G401 (cell line): ENCODE measurements around the gene ZNF79. TPM values are rescaled to one million over a fixed set of nuclear protein-coding genes. Genes with fewer than 3 reads are reported as not detected.
A peak's percentile ranks its signal among the peaks of the same experiment; 100 is the strongest.

Experiments used
- DNase-seq: peaks from one replicate; pipeline ENCODE4 v3.0.0-alpha.2; 2015; ENCODE audit warnings: low spot score
- in situ Hi-C: cut with HindIII; loops from 2 replicates; pipeline ENCODE4 v1.10.0; 2016; ENCODE audit warnings: low sequenced_read_pairs, mixed read lengths
- total RNA-seq: library from RNA; depleted of rRNA; stranded (reverse); fragments of >200 nt; shearing (Covaris generic); gene quantifications from 2 replicates; pipeline ENCODE4 v1.2.3, GENCODE V29; 2014; rRNA removed

The ZNF79 gene
- total RNA-seq, 1 experiment from 2014 or later, result 8.8 TPM

GRCh38 chr9:127482662-127483061, 58.5 kb downstream of the ZNF79 start:
- in situ Hi-C loops, result no loop called here
- no peak for DNase-seq

- in situ Hi-C loops, result no loop called here
These were observed 61.8 kb downstream of the ZNF79 start for GRCh38 chr9:127485995-127486394.

GRCh38 chr9:127488946-127489345, 64.8 kb downstream of the ZNF79 start:
- in situ Hi-C loops, result no loop called here
- DNase-seq, result no peak

More at GRCh38 chr9:127485995-127486394, 61.8 kb downstream of the ZNF79 start:
- no peak for DNase-seq

GRCh38 chr9:127489471-127490115, 65.4 kb downstream of the ZNF79 start:
- no peak for DNase-seq
- in situ Hi-C loops, result no loop called here

- in situ Hi-C loops, result no loop called here
- no peak for DNase-seq
These were observed 66.5 kb downstream of the ZNF79 start for GRCh38 chr9:127490535-127491230.

GRCh38 chr9:127491516-127491915, 67.3 kb downstream of the ZNF79 start:
- in situ Hi-C loops, result no loop called here
- DNase-seq, result no peak

GRCh38 chr9:127492616-127493015, 68.4 kb downstream of the ZNF79 start:
- in situ Hi-C loops, result no loop called here
- peak; percentile 57 for DNase-seq

- in situ Hi-C loops, result no loop called here
- peak; percentile 88 for DNase-seq
These were observed 69.6 kb downstream of the ZNF79 start for GRCh38 chr9:127493592-127494303.

GRCh38 chr9:127494304-127494702, 70.1 kb downstream of the ZNF79 start:
- in situ Hi-C loops, result no loop called here
- peak; percentile 48 for DNase-seq

Other genes with a start within 250 kb of the ZNF79 start
- gene GARNL3, start 159.6 kb upstream of the ZNF79 start, total RNA-seq, result 7.5 and 14.3 TPM in 2 replicates
- 32.7 and 33.0 TPM in 2 replicates for gene SLC2A8, start 27.2 kb upstream of the ZNF79 start, total RNA-seq
- 1,861 and 2,468 TPM in 2 replicates for gene RPL12, start 27.0 kb downstream of the ZNF79 start, total RNA-seq
- gene LRSAM1, start 27.1 kb downstream of the ZNF79 start, total RNA-seq, result 20.0 and 20.7 TPM in 2 replicates
- 2.8 and 11.2 TPM in 2 replicates for gene STXBP1, start 187.9 kb downstream of the ZNF79 start, total RNA-seq